OCI-LY7 (cell line): ENCODE results near the gene FAAP100.

Experiments
- CTCF ChIP-seq: fragments of 200-600 bp; sonication (generic); conservative IDR thresholded peaks from 2 replicates; pipeline ENCODE4 v1.5.1; 2014; ENCODE audit warnings: mild to moderate bottlenecking, antibody characterized with exemption, low read length, moderate library complexity, mixed read lengths
- EZH2phosphoT487 ChIP-seq: fragments of 200-600 bp; sonication (generic); IDR thresholded peaks from 2 replicates; pipeline ENCODE4 v1.6.1; 2018; ENCODE audit warnings: low read depth, borderline replicate concordance, mild to moderate bottlenecking, mixed run types, antibody characterized with exemption, low read length, moderate library complexity, mixed read lengths

GRCh38 chr17:81513372-81513752 lies 38.8 kb downstream of the FAAP100 start:
- no peak for TF ChIP-seq CTCF
- TF ChIP-seq EZH2phosphoT487: no peak
